ENCODE results near the gene MTMR11.
"Not testable (repeated sequence)": the region's sequence is repeated elsewhere in the genome, so short reads cannot be mapped to it uniquely, and the experiment has no call there.

Gene MTMR11

GRCh38 chr1:149942885-149943284 is 6.2 kb upstream of the MTMR11 start:
- H4K8ac ChIP-seq (ENCODE audit: low read depth, low read length) = no peak overlapping the region
- H3K79me1 ChIP-seq (ENCODE audit: low read length) = peaks cover 12% of the 10 kb centered on the region
- H3K79me2 ChIP-seq (ENCODE audit: control insufficient read depth, insufficient read depth, low read length, poor library complexity) = no peaks in the 10 kb centered on the region
- WGBS (ENCODE audit: extremely low coverage, insufficient coverage, insufficient read length) = no CpG with 5 or more reads among the region's 3 CpGs
- no peak overlapping the region for H3K4ac ChIP-seq (ENCODE audit: low read depth, low read length)
- no peak overlapping the region for H3K4me3 ChIP-seq (ENCODE audit: low read depth, low read length)
- no peak overlapping the region for H3K14ac ChIP-seq (ENCODE audit: low read length)
- no peak overlapping the region for H3K4me2 ChIP-seq (ENCODE audit: low read length)
- H3K23ac ChIP-seq (ENCODE audit: low read length) = no peak overlapping the region
- no peak overlapping the region for H4K91ac ChIP-seq (ENCODE audit: low read depth, low read length)
- H3K27ac ChIP-seq (ENCODE audit: low read depth, low read length) = no peak overlapping the region
- no peak overlapping the region for H2BK5ac ChIP-seq (ENCODE audit: low read depth, low read length, poor library complexity)
- peaks cover 21 to 31% of the 10 kb centered on the region in 2 experiments for H3K36me3 ChIP-seq (ENCODE audit: control insufficient read depth in 1 of 2, insufficient read depth in 2 of 2, low read length in 2 of 2)
- DNase-seq = no peak
- H2BK120ac ChIP-seq (ENCODE audit: insufficient read depth, low read length, poor library complexity) = no peak overlapping the region
- no peak overlapping the region for H3K18ac ChIP-seq (ENCODE audit: low read length)
- no peak overlapping the region for H2BK12ac ChIP-seq (ENCODE audit: low read length)
- no peaks in the 10 kb centered on the region for H3K9me3 ChIP-seq (ENCODE audit: insufficient read depth, low read depth, low read length)
- H4K12ac ChIP-seq (ENCODE audit: low read depth, low read length) = no peak overlapping the region
- no peak overlapping the region for H2AFZ ChIP-seq (ENCODE audit: insufficient read depth, low read length, poor library complexity)
- H3K27me3 ChIP-seq (ENCODE audit: insufficient read depth, low read length) = no peaks in the 10 kb centered on the region
- H3K4me1 ChIP-seq (ENCODE audit: control insufficient read depth in 1 of 2, insufficient read depth in 2 of 2, low read length in 2 of 2) = peaks cover 3 to 7% of the 10 kb centered on the region in 2 experiments
- no peak overlapping the region for H2AK5ac ChIP-seq (ENCODE audit: low read length)
- H3K9ac ChIP-seq (ENCODE audit: low read length) = no peak overlapping the region

- WGBS (ENCODE audit: extremely low coverage, insufficient coverage, insufficient read length) = no CpG with 5 or more reads among the region's 5 CpGs
- H3K9ac ChIP-seq (ENCODE audit: low read length) = no peak overlapping the region
Measured at GRCh38 chr1:149942207-149942606, 5.5 kb upstream of the MTMR11 start.

GRCh38 chr1:149940427-149940826 is 3.7 kb upstream of the MTMR11 start:
- Histone ChIP-seq H4K91ac (ENCODE audit: low read depth, low read length) (no peak overlapping the region), H3K4me1 (ENCODE audit: control insufficient read depth in 1 of 2, insufficient read depth in 2 of 2, low read length in 2 of 2) (peaks cover 7 to 20% of the 10 kb centered on the region in 2 experiments), H3K4me3 (ENCODE audit: low read depth, low read length) (no peak overlapping the region), H2BK5ac (ENCODE audit: low read depth, low read length, poor library complexity) (no peak overlapping the region), H3K23ac (ENCODE audit: low read length) (no peak overlapping the region), H3K18ac (ENCODE audit: low read length) (no peak overlapping the region), H3K9ac (ENCODE audit: low read length) (no peak overlapping the region), H3K14ac (ENCODE audit: low read length) (no peak overlapping the region), H4K8ac (ENCODE audit: low read depth, low read length) (no peak overlapping the region), H2BK120ac (ENCODE audit: insufficient read depth, low read length, poor library complexity) (no peak overlapping the region), H3K36me3 (ENCODE audit: control insufficient read depth in 1 of 2, insufficient read depth in 2 of 2, low read length in 2 of 2) (peaks cover 15 to 18% of the 10 kb centered on the region in 2 experiments), H3K4me2 (ENCODE audit: low read length) (no peak overlapping the region), H3K27ac (ENCODE audit: low read depth, low read length) (no peak overlapping the region), H2AFZ (ENCODE audit: insufficient read depth, low read length, poor library complexity) (no peak overlapping the region), H3K79me1 (ENCODE audit: low read length) (peaks cover 31% of the 10 kb centered on the region), H3K27me3 (ENCODE audit: insufficient read depth, low read length) (no peaks in the 10 kb centered on the region), H3K4ac (ENCODE audit: low read depth, low read length) (no peak overlapping the region), H2AK5ac (ENCODE audit: low read length) (no peak overlapping the region), H4K12ac (ENCODE audit: low read depth, low read length) (no peak overlapping the region), H2BK12ac (ENCODE audit: low read length) (peak overlapping the region; percentile 53), H3K79me2 (ENCODE audit: control insufficient read depth, insufficient read depth, low read length, poor library complexity) (peaks cover 5% of the 10 kb centered on the region), H3K9me3 (ENCODE audit: insufficient read depth, low read depth, low read length) (no peaks in the 10 kb centered on the region)
- WGBS (ENCODE audit: extremely low coverage, insufficient coverage, insufficient read length) = no CpG with 5 or more reads among the region's 3 CpGs
- no peak for DNase-seq

More at GRCh38 chr1:149942207-149942606, 5.5 kb upstream of the MTMR11 start:
- Histone ChIP-seq H3K79me2 (ENCODE audit: control insufficient read depth, insufficient read depth, low read length, poor library complexity) (no peaks in the 10 kb centered on the region), H3K4me1 (ENCODE audit: control insufficient read depth in 1 of 2, insufficient read depth in 2 of 2, low read length in 2 of 2) (peaks cover 5 to 9% of the 10 kb centered on the region in 2 experiments), H3K9me3 (ENCODE audit: insufficient read depth, low read depth, low read length) (no peaks in the 10 kb centered on the region), H2BK120ac (ENCODE audit: insufficient read depth, low read length, poor library complexity) (no peak overlapping the region), H4K91ac (ENCODE audit: low read depth, low read length) (no peak overlapping the region), H3K4me2 (ENCODE audit: low read length) (no peak overlapping the region), H3K23ac (ENCODE audit: low read length) (no peak overlapping the region), H3K27ac (ENCODE audit: low read depth, low read length) (no peak overlapping the region), H3K4ac (ENCODE audit: low read depth, low read length) (no peak overlapping the region), H2BK12ac (ENCODE audit: low read length) (no peak overlapping the region), H2AK5ac (ENCODE audit: low read length) (no peak overlapping the region), H3K14ac (ENCODE audit: low read length) (no peak overlapping the region), H2AFZ (ENCODE audit: insufficient read depth, low read length, poor library complexity) (no peak overlapping the region), H3K36me3 (ENCODE audit: control insufficient read depth in 1 of 2, insufficient read depth in 2 of 2, low read length in 2 of 2) (peaks cover 21 to 26% of the 10 kb centered on the region in 2 experiments), H3K79me1 (ENCODE audit: low read length) (peaks cover 18% of the 10 kb centered on the region), H2BK5ac (ENCODE audit: low read depth, low read length, poor library complexity) (no peak overlapping the region), H4K12ac (ENCODE audit: low read depth, low read length) (no peak overlapping the region), H3K27me3 (ENCODE audit: insufficient read depth, low read length) (no peaks in the 10 kb centered on the region), H3K18ac (ENCODE audit: low read length) (no peak overlapping the region), H3K4me3 (ENCODE audit: low read depth, low read length) (no peak overlapping the region), H4K8ac (ENCODE audit: low read depth, low read length) (no peak overlapping the region)
- peak in 1 of 2 donors; percentile 41 for DNase-seq

GRCh38 chr1:149938668-149939003 is 2.0 kb upstream of the MTMR11 start:
- not testable (repeated sequence) for H3K9me3 ChIP-seq (ENCODE audit: insufficient read depth, low read depth, low read length); H3K4me3 ChIP-seq (ENCODE audit: low read depth, low read length); H4K12ac ChIP-seq (ENCODE audit: low read depth, low read length); H3K9ac ChIP-seq (ENCODE audit: low read length); H3K36me3 ChIP-seq (ENCODE audit: control insufficient read depth in 1 of 2, insufficient read depth in 2 of 2, low read length in 2 of 2); H2AK5ac ChIP-seq (ENCODE audit: low read length); H3K27me3 ChIP-seq (ENCODE audit: insufficient read depth, low read length); H3K4ac ChIP-seq (ENCODE audit: low read depth, low read length); H3K23ac ChIP-seq (ENCODE audit: low read length); DNase-seq; H3K79me2 ChIP-seq (ENCODE audit: control insufficient read depth, insufficient read depth, low read length, poor library complexity)
- no CpG with 5 or more reads among the region's 13 CpGs for WGBS (ENCODE audit: extremely low coverage, insufficient coverage, insufficient read length)
- peak overlapping the region; percentile 66 for H3K14ac ChIP-seq (ENCODE audit: low read length)
- H3K18ac ChIP-seq (ENCODE audit: low read length) = peak overlapping the region; percentile 69
- peak overlapping the region; percentile 68 for H2BK12ac ChIP-seq (ENCODE audit: low read length)
- peaks cover 31% of the 10 kb centered on the region for H3K79me1 ChIP-seq (ENCODE audit: low read length)
- peak overlapping the region; percentile 96 for H3K27ac ChIP-seq (ENCODE audit: low read depth, low read length)
- peak overlapping the region; percentile 86 for H2BK5ac ChIP-seq (ENCODE audit: low read depth, low read length, poor library complexity)
- peaks cover 11 to 23% of the 10 kb centered on the region in 2 experiments for H3K4me1 ChIP-seq (ENCODE audit: control insufficient read depth in 1 of 2, insufficient read depth in 2 of 2, low read length in 2 of 2)
- peak overlapping the region; percentile 63 for H3K4me2 ChIP-seq (ENCODE audit: low read length)
- H2BK120ac ChIP-seq (ENCODE audit: insufficient read depth, low read length, poor library complexity) = peak overlapping the region; percentile 95
- peak overlapping the region; percentile 88 for H4K91ac ChIP-seq (ENCODE audit: low read depth, low read length)
- H4K8ac ChIP-seq (ENCODE audit: low read depth, low read length) = peak overlapping the region; percentile 77
- peak overlapping the region; percentile 23 for H2AFZ ChIP-seq (ENCODE audit: insufficient read depth, low read length, poor library complexity)
